GM12878 (cell line): ENCODE data around the gene HIVEP1. TPM values are rescaled to one million over a fixed set of nuclear protein-coding genes. Genes with fewer than 3 reads are reported as not detected.

ENCODE experiments used
- BCL11A ChIP-seq: IDR thresholded peaks from 2 replicates; pipeline ENCODE4 v1.6.1; 2011; ENCODE audit warnings: low read depth, low read length
- CHD1 ChIP-seq: IDR thresholded peaks from 2 replicates; pipeline ENCODE4 v1.6.1; 2012; ENCODE audit warnings: low read depth, low read length, improper control_type of control experiment
- GATAD2B ChIP-seq: fragments of 450-650 bp; conservative IDR thresholded peaks from 2 replicates; pipeline ENCODE4 v1.6.1; 2017; ENCODE audit warnings: low read depth, mild to moderate bottlenecking, moderate library complexity
- KDM1A ChIP-seq: fragments of 200-600 bp; sonication (generic); IDR thresholded peaks from 2 replicates; pipeline ENCODE4 v1.6.1; 2016; ENCODE audit warnings: borderline replicate concordance
- KLF5 ChIP-seq: fragments of 450-650 bp; IDR thresholded peaks from 2 replicates; pipeline ENCODE4 v1.6.1; 2014; ENCODE audit warnings: mild to moderate bottlenecking; ENCODE audit not compliant: partially characterized antibody
- MAX ChIP-seq: IDR thresholded peaks from 2 replicates; pipeline ENCODE4 v1.6.1; 2012; ENCODE audit warnings: low read depth, low read length, improper control_type of control experiment
- MLLT1 ChIP-seq: fragments of 450-650 bp; IDR thresholded peaks from 2 replicates; pipeline ENCODE4 v1.6.1; 2016; ENCODE audit warnings: mild to moderate bottlenecking
- NFYA ChIP-seq: IDR thresholded peaks from 2 replicates; pipeline ENCODE4 v1.6.1; 2011; ENCODE audit warnings: low read depth, mild to moderate bottlenecking, low read length, improper control_type of control experiment, borderline replicate concordance
- PKNOX1 ChIP-seq: fragments of 450-650 bp; IDR thresholded peaks from 2 replicates; pipeline ENCODE4 v1.6.1; 2016; ENCODE audit warnings: mild to moderate bottlenecking
- POLR2AphosphoS5 ChIP-seq: IDR thresholded peaks from 2 replicates; pipeline ENCODE4 v1.6.1; 2011; ENCODE audit warnings: mild to moderate bottlenecking, low read length, inconsistent platforms
- RAD21 ChIP-seq: IDR thresholded peaks from 2 replicates; pipeline ENCODE4 v1.6.1; 2011; ENCODE audit warnings: mild to moderate bottlenecking, low read depth, low read length, moderate library complexity; ENCODE audit not compliant: insufficient read depth
- RAD51 ChIP-seq: fragments of 450-650 bp; IDR thresholded peaks from 2 replicates; pipeline ENCODE4 v1.6.1; 2016; ENCODE audit warnings: moderate library complexity, mild to moderate bottlenecking, inconsistent platforms
- SKIL ChIP-seq: fragments of 450-650 bp; IDR thresholded peaks from 2 replicates; pipeline ENCODE4 v1.6.1; 2017; ENCODE audit warnings: mild to moderate bottlenecking, low read depth, inconsistent platforms; ENCODE audit not compliant: poor library complexity, severe bottlenecking
- SMAD1 ChIP-seq: fragments of 450-650 bp; IDR thresholded peaks from 2 replicates; pipeline ENCODE4 v1.6.1; 2018; ENCODE audit warnings: mild to moderate bottlenecking, low read depth; ENCODE audit not compliant: partially characterized antibody
- TCF12 ChIP-seq: IDR thresholded peaks from 2 replicates; pipeline ENCODE4 v1.6.1; 2011; ENCODE audit warnings: low read depth, mild to moderate bottlenecking, low read length
- TCF7 ChIP-seq: IDR thresholded peaks from 2 replicates; pipeline ENCODE4 v1.6.1; 2014; ENCODE audit warnings: antibody characterized with exemption, borderline replicate concordance
- WRNIP1 ChIP-seq: IDR thresholded peaks from 2 replicates; pipeline ENCODE4 v1.6.1; 2011; ENCODE audit warnings: low read depth, low read length, improper control_type of control experiment, borderline replicate concordance
- ZNF217 ChIP-seq: fragments of 450-650 bp; IDR thresholded peaks from 2 replicates; pipeline ENCODE4 v1.6.1; 2017; ENCODE audit warnings: antibody characterized with exemption, mild to moderate bottlenecking
- ZNF274 ChIP-seq: IDR thresholded peaks from one replicate; pipeline ENCODE4 v1.8.0; 2011; ENCODE audit not compliant: insufficient read length, insufficient read depth
- ZNF592 ChIP-seq: fragments of 450-650 bp; IDR thresholded peaks from 2 replicates; pipeline ENCODE4 v1.6.1; 2017; ENCODE audit warnings: mild to moderate bottlenecking, moderate library complexity
- polyA plus RNA-seq, 11 experiments: library from polyadenylated mRNA; depleted of rRNA in 4 of 11; unstranded in 6 of 11; stranded (reverse) in 5 of 11; fragments of >200 nt; fragmentation: Nextera tagmentation in 4 of 11; fragmentation: Illumina TruSeq in 1 of 11; extraction: Ambion mirVana in 4 of 11; extraction: Trizol in 1 of 11; gene quantifications; 1 replicate in 1 of 11; 2 replicates in 10 of 11; pipeline versions ENCODE4 v1.2.1 to v1.2.3, GENCODE V29; 2011 to 2016; ENCODE audit warnings: inconsistent platforms in 2 of 11, missing spikeins in 2 of 11, low read depth in 1 of 11
- total RNA-seq, 4 experiments: library from RNA; depleted of rRNA in 3 of 4; stranded (reverse); fragments of >200 nt in 3 of 4; fragmentation: Illumina TruSeq in 1 of 4; extraction: Trizol in 1 of 4; gene quantifications; 2 replicates each; pipeline versions ENCODE4 v1.2.1 to v1.2.3, GENCODE V29; 2013 to 2021

The HIVEP1 gene
- total and polyA plus RNA-seq, 10 of the 15 experiments (the other 5 are each of a cell fraction or from before 2014, with no cell fraction given): 4.3 to 37.5 (median 21.6) TPM

GRCh38 chr6:12049165-12049564 lies 37.1 kb downstream of the HIVEP1 start (continued):
- TF ChIP-seq ZNF592 (no peak), GATAD2B (0 out of 2 replicates have a peak, but pooled peaks have one; percentile 29), ZNF217 (no peak), MAX (no peak), RAD51 (no peak), NFYA (no peak), RAD21 (no peak), SMAD1 (no peak), POLR2AphosphoS5 (peak; percentile 69), MLLT1 (0 out of 2 replicates have a peak, but pooled peaks have one; percentile 33), TCF12 (peak; percentile 79), SKIL (no peak), KLF5 (no peak), WRNIP1 (no peak), CHD1 (no peak), ZNF274 (no peak), BCL11A (peak; percentile 62; the same call in 1 of the 2 replicates), PKNOX1 (peak; percentile 10; the same call in 1 of the 2 replicates), TCF7 (no peak), KDM1A (no peak)
